ENCODE data around the gene KIAA0513. TPM values are rescaled to one million over a fixed set of nuclear protein-coding genes. Genes with fewer than 3 reads are reported as not detected.
A peak's percentile ranks its signal among the peaks of the same experiment; 100 is the strongest.

The KIAA0513 gene
- total RNA-seq, 1 donor from 2014 or later: 6.1 TPM

- Histone ChIP-seq H3K36me3 (no peaks in the 10 kb centered on the region), H4K20me1 (ENCODE audit: low read depth) (no peaks in the 10 kb centered on the region), H3F3A (ENCODE audit: low read depth) (peaks cover 2% of the 10 kb centered on the region), H3K9ac (no peak overlapping the region), H3K9me3 (ENCODE audit: low read depth) (no peaks in the 10 kb centered on the region), H3K27ac (no peak overlapping the region), H3K4me3 (no peak overlapping the region), H3K79me2 (ENCODE audit: low read depth) (no peaks in the 10 kb centered on the region), H3K4me1 (peaks cover 6% of the 10 kb centered on the region), H3K4me2 (no peak overlapping the region), H2AFZ (replicated peaks) (no peak overlapping the region), H3K27me3 (no peaks in the 10 kb centered on the region)
- Mint-ChIP-seq H3K4me1 (peaks cover 8% of the 10 kb centered on the region), H3K27me3 (ENCODE audit: insufficient read depth, low read depth) (peaks cover 4% of the 10 kb centered on the region), H3K36me3 (peaks cover 2% of the 10 kb centered on the region), H3K27ac (no peak overlapping the region), H3K9me3 (no peaks in the 10 kb centered on the region), H3K4me3 (no peak overlapping the region)
- no peak for DNase-seq (ENCODE audit: low spot score)
- TF ChIP-seq CTCF (IDR thresholded peaks at IDR 0.05) (no peak), EZH2phosphoT487 (IDR thresholded peaks at IDR 0.05) (no peak), EZH2 (IDR thresholded peaks at IDR 0.05) (no peak)
These were observed 17.5 kb downstream of the KIAA0513 start for GRCh38 chr16:85045077-85045476.

GRCh38 chr16:85045641-85046471 lies 18.3 kb downstream of the KIAA0513 start:
- Histone ChIP-seq H3K79me2 (ENCODE audit: low read depth) (no peaks in the 10 kb centered on the region), H4K20me1 (ENCODE audit: low read depth) (no peaks in the 10 kb centered on the region), H3K9me3 (ENCODE audit: low read depth) (no peaks in the 10 kb centered on the region), H3K4me1 (peaks cover 6% of the 10 kb centered on the region), H3K27ac (no peak overlapping the region), H3K27me3 (no peaks in the 10 kb centered on the region), H3F3A (ENCODE audit: low read depth) (peaks cover 1% of the 10 kb centered on the region), H3K4me2 (no peak overlapping the region), H3K36me3 (no peaks in the 10 kb centered on the region), H2AFZ (replicated peaks) (no peak overlapping the region), H3K9ac (no peak overlapping the region), H3K4me3 (no peak overlapping the region)
- H3K27me3 Mint-ChIP-seq (ENCODE audit: insufficient read depth, low read depth): peaks cover 4% of the 10 kb centered on the region
- no peak overlapping the region for H3K4me3 Mint-ChIP-seq
- H3K9me3 Mint-ChIP-seq: no peaks in the 10 kb centered on the region
- H3K36me3 Mint-ChIP-seq: peaks cover 2% of the 10 kb centered on the region
- TF ChIP-seq EZH2phosphoT487 (IDR thresholded peaks at IDR 0.05) (no peak), CTCF (IDR thresholded peaks at IDR 0.05) (no peak), EZH2 (IDR thresholded peaks at IDR 0.05) (no peak)
- H3K4me1 Mint-ChIP-seq: peaks cover 8% of the 10 kb centered on the region
- no peak for DNase-seq (ENCODE audit: low spot score)
- peak overlapping the region; percentile 3 for H3K27ac Mint-ChIP-seq

GRCh38 chr16:85046472-85046916 lies 18.9 kb downstream of the KIAA0513 start:
- Histone ChIP-seq H3K27me3 (no peaks in the 10 kb centered on the region), H3F3A (ENCODE audit: low read depth) (no peaks in the 10 kb centered on the region), H3K9me3 (ENCODE audit: low read depth) (no peaks in the 10 kb centered on the region), H3K36me3 (no peaks in the 10 kb centered on the region), H3K4me2 (no peak overlapping the region), H3K9ac (no peak overlapping the region), H3K79me2 (ENCODE audit: low read depth) (no peaks in the 10 kb centered on the region), H3K4me3 (no peak overlapping the region), H3K27ac (no peak overlapping the region), H3K4me1 (peaks cover 6% of the 10 kb centered on the region), H2AFZ (replicated peaks) (no peak overlapping the region), H4K20me1 (ENCODE audit: low read depth) (no peaks in the 10 kb centered on the region)
- DNase-seq (ENCODE audit: low spot score): no peak
- TF ChIP-seq EZH2phosphoT487 (IDR thresholded peaks at IDR 0.05) (no peak), EZH2 (IDR thresholded peaks at IDR 0.05) (no peak), CTCF (IDR thresholded peaks at IDR 0.05) (no peak)
- Mint-ChIP-seq H3K4me3 (no peak overlapping the region), H3K4me1 (peaks cover 5% of the 10 kb centered on the region), H3K36me3 (peaks cover 2% of the 10 kb centered on the region), H3K9me3 (no peaks in the 10 kb centered on the region), H3K27me3 (ENCODE audit: insufficient read depth, low read depth) (peaks cover 2% of the 10 kb centered on the region), H3K27ac (peak overlapping the region; percentile 3)

All from neural progenitor cell (in vitro differentiated cells).